Smooth muscle cell (in vitro differentiated cells): Measurements from ENCODE around the gene P2RX3. TPM values are rescaled to one million over a fixed set of nuclear protein-coding genes. Genes with fewer than 3 reads are reported as not detected.

Experiments used
- DNase-seq: peaks from one replicate; lab custom pipeline; 2025; ENCODE audit not compliant: unreplicated experiment; lab: John Stamatoyannopoulos, UW
- H2AFZ ChIP-seq: fragments of 200-600 bp; sonication (generic); 2 replicates; pipeline ENCODE4 v1.6.0; 2016; ENCODE audit warnings: antibody characterized with exemption, low read depth, mild to moderate bottlenecking
- H3F3A ChIP-seq: fragments of 200-600 bp; sonication (generic); 2 replicates; pipeline ENCODE4 v1.6.0; 2017; ENCODE audit warnings: antibody characterized with exemption, low read depth
- H3K27ac ChIP-seq: fragments of 200-600 bp; sonication (generic); 2 replicates; pipeline ENCODE4 v1.5.1; 2016; ENCODE audit warnings: low read depth, mild to moderate bottlenecking
- H3K27me3 ChIP-seq: fragments of 200-600 bp; sonication (generic); 2 replicates; pipeline ENCODE4 v1.6.1; 2016; ENCODE audit warnings: low read depth, mild to moderate bottlenecking
- H3K36me3 ChIP-seq: fragments of 200-600 bp; sonication (generic); 2 replicates; pipeline ENCODE4 v1.5.1; 2016; ENCODE audit warnings: low read depth
- H3K4me1 ChIP-seq: fragments of 200-600 bp; sonication (generic); 2 replicates; pipeline ENCODE4 v1.5.1; 2016; ENCODE audit warnings: low read depth
- H3K4me2 ChIP-seq: fragments of 200-600 bp; sonication (generic); 2 replicates; pipeline ENCODE4 v1.6.0; 2016; ENCODE audit warnings: mild to moderate bottlenecking
- H3K4me3 ChIP-seq: fragments of 200-600 bp; sonication (generic); 2 replicates; pipeline ENCODE4 v1.5.1; 2016; ENCODE audit warnings: mild to moderate bottlenecking
- H3K79me2 ChIP-seq: fragments of 200-600 bp; sonication (generic); 2 replicates; pipeline ENCODE4 v1.6.0; 2016; ENCODE audit warnings: low read depth, mild to moderate bottlenecking
- H3K9ac ChIP-seq: fragments of 200-600 bp; sonication (generic); 2 replicates; pipeline ENCODE4 v1.6.0; 2016; ENCODE audit warnings: low read depth
- H3K9me3 ChIP-seq: fragments of 200-600 bp; sonication (generic); replicated peaks from 2 replicates; pipeline ENCODE4 v1.5.1; 2016; ENCODE audit warnings: low read depth
- H4K20me1 ChIP-seq: fragments of 200-600 bp; sonication (generic); 2 replicates; pipeline ENCODE4 v1.6.0; 2016; ENCODE audit warnings: low read depth
- WGBS: methylation state at CpG from one replicate; pipeline ENCODE4 v1.1.7; 2016; ENCODE audit warnings: low lambda C conversion rate; 5-methylcytosine and 5-hydroxymethylcytosine counted together
- polyA plus RNA-seq: library from polyadenylated mRNA; unstranded; fragments of >200 nt; fragmentation: Nextera tagmentation; extraction: Ambion mirVana; gene quantifications from 2 replicates; pipeline ENCODE4 v1.2.1, GENCODE V29; 2016
- total RNA-seq: library from RNA; depleted of rRNA; stranded (reverse); fragments of >200 nt; gene quantifications from 2 replicates; pipeline ENCODE4 v1.2.3, GENCODE V29; 2014
- TF ChIP-seq, protein P1 (sequence below): fragments of 200-600 bp; sonication (generic); IDR thresholded peaks from 2 replicates; pipeline ENCODE4 v1.5.1; 2017; ENCODE audit warnings: borderline replicate concordance, mild to moderate bottlenecking, antibody characterized with exemption; ENCODE audit not compliant: insufficient read depth, poor library complexity, severe bottlenecking

The P2RX3 gene
- total and polyA plus RNA-seq, 2 experiments from 2014 or later: 0.19 TPM; not detected in 1

DNA sequence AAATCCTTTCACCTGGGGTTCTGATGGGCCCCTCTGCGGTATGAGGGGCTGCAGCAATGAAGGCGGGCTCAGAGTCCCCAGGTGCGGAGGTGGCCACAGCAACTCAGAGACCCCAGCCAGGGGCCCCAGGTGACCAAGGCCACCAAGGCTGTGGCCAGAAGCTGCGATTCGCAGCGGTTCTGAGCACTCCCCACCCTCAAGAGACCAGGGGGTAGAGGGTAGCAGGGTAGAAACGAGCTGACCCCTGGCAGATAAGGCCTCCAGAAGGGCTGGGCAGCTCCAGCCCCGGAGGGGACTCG, 14.3 kb upstream of the P2RX3 start:
- H3K4me1 ChIP-seq: peaks cover 39% of the 10 kb centered on the region
- peaks cover 45% of the 10 kb centered on the region for H3K79me2 ChIP-seq
- H2AFZ ChIP-seq: no peak overlapping the region
- H3F3A ChIP-seq: peaks cover 27% of the 10 kb centered on the region
- H4K20me1 ChIP-seq: peaks cover 38% of the 10 kb centered on the region
- TF ChIP-seq, protein P1, sequence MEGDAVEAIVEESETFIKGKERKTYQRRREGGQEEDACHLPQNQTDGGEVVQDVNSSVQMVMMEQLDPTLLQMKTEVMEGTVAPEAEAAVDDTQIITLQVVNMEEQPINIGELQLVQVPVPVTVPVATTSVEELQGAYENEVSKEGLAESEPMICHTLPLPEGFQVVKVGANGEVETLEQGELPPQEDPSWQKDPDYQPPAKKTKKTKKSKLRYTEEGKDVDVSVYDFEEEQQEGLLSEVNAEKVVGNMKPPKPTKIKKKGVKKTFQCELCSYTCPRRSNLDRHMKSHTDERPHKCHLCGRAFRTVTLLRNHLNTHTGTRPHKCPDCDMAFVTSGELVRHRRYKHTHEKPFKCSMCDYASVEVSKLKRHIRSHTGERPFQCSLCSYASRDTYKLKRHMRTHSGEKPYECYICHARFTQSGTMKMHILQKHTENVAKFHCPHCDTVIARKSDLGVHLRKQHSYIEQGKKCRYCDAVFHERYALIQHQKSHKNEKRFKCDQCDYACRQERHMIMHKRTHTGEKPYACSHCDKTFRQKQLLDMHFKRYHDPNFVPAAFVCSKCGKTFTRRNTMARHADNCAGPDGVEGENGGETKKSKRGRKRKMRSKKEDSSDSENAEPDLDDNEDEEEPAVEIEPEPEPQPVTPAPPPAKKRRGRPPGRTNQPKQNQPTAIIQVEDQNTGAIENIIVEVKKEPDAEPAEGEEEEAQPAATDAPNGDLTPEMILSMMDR: no peak
- H3K27me3 ChIP-seq: no peaks in the 10 kb centered on the region
- H3K36me3 ChIP-seq: no peaks in the 10 kb centered on the region
- DNase-seq: no peak
- WGBS: 9% methylated on average over 9 of the region's 9 CpGs
- H3K4me2 ChIP-seq: peak overlapping the region; percentile 100
- peak overlapping the region; percentile 91 for H3K27ac ChIP-seq
- H3K9ac ChIP-seq: peak overlapping the region; percentile 80
- no peaks in the 10 kb centered on the region for H3K9me3 ChIP-seq
- peak overlapping the region; percentile 95 for H3K4me3 ChIP-seq

DNA sequence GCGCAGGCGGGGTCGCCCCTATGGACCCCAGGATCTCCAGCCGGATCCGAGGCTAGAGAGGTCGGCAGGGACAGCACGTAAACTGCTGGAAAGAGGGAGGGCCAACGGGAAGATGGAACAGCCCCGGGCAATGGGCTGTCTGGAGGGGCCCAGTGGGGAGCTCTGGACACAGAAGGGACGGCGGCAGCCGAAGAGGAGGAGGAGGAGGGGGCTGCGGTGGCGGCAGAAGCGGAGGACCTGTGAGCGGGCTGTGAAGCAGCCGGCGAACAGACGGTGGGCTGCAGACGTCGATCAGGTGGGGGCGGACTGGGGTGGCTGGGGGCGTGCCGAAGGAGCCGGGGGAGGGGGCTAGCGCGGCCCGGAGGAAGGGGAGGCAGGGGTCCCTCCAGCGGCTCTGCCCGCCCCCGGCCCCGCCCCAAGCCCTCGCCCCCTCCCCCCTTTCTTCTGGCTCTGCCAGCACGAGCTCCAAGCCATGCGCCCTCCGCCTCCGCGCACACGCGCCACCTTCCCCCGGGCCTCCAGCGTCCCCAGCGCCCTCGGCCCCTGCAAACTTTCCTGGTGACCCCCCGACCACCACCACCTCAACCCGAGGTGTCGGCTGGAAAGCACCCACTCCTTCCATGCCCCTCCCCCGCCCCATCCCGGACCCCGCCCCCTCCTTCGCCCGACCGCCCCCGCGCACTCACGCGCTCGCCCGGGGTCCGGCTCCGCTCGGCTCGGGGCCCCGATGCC, 13.8 kb upstream of the P2RX3 start:
- H4K20me1 ChIP-seq: peaks cover 33% of the 10 kb centered on the region
- H3K4me2 ChIP-seq: peak overlapping the region; percentile 100
- H3K4me3 ChIP-seq: peak overlapping the region; percentile 95
- H3K27me3 ChIP-seq: no peaks in the 10 kb centered on the region
- no peak overlapping the region for H2AFZ ChIP-seq
- H3K27ac ChIP-seq: peak overlapping the region; percentile 91
- peak overlapping the region; percentile 80 for H3K9ac ChIP-seq
- 1% methylated on average over 15 of the region's 64 CpGs for WGBS
- peaks cover 39% of the 10 kb centered on the region for H3K4me1 ChIP-seq
- peaks cover 27% of the 10 kb centered on the region for H3F3A ChIP-seq
- TF ChIP-seq, protein P1: no peak
- peak; percentile 49 for DNase-seq
- no peaks in the 10 kb centered on the region for H3K9me3 ChIP-seq
- H3K36me3 ChIP-seq: no peaks in the 10 kb centered on the region
- peaks cover 43% of the 10 kb centered on the region for H3K79me2 ChIP-seq

DNA sequence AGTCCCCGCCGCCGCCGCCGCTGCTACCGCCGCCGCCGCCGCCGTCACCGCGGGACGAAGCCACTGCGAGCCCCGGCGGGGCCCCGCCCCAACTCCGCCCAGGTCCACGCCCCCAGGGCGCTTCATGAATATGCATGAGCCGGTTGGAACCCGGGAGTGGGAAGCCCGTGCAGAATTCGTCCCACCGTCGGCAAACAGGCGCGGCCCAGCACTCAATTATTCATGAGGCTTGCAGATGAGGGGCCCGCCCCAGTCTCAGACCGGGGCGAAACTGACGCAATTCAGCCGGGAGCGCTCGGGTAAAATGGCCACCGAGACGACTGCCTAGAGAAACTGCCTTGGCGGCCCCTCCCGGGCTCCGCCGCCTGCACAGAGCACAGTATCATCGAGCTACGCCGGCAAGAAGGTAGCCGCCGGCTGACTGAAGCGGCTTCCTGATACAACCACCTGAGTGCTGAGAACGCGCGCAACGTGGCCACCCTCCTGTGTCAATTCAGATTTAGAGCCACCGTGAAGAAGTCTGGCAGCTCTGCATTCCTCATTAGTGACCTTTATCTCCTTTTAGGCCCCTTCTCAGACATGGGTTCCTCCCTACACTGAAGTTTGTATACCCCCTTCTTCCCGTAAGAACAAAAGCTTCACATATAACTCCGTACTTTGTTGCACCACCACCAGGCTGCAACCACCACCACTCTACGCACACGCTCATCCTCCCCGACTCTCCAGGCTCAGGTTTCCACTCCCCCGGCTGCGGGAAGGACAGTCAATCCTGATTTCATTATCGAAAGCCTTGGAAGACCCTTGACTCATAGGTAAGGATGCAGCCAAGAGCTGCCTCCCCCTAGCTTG, 13.0 kb upstream of the P2RX3 start, which contains the start of gene TNKS1BP1:
Gene TNKS1BP1, minus strand, starts transcription at position 67 of the 849 bp plus-strand sequence. CDS start 3,067 bp downstream, outside the sequence.
- H3K4me2 ChIP-seq: peak within 1 kb of the TSS; percentile 100
- H3K79me2 ChIP-seq: peaks cover 36% of the 10 kb centered on the region
- DNase-seq: peak; percentile 89
- no peaks in the 10 kb centered on the region for H3K36me3 ChIP-seq
- H3F3A ChIP-seq: peaks cover 27% of the 10 kb centered on the region
- peak within 1 kb of the TSS; percentile 65 for H2AFZ ChIP-seq
- no peaks in the 10 kb centered on the region for H3K9me3 ChIP-seq
- TF ChIP-seq, protein P1: no peak
- peak within 1 kb of the TSS; percentile 89 for H3K9ac ChIP-seq
- H3K4me1 ChIP-seq: peaks cover 39% of the 10 kb centered on the region
- WGBS: 3% methylated on average over 61 of the region's 61 CpGs
- no peaks in the 10 kb centered on the region for H3K27me3 ChIP-seq
- peak within 1 kb of the TSS; percentile 91 for H3K27ac ChIP-seq
- H3K4me3 ChIP-seq: peak within 1 kb of the TSS; percentile 95
- H4K20me1 ChIP-seq: peaks cover 26% of the 10 kb centered on the region
